NCI-H1417 treated with DMSO at 0.1 percent for 48 hours (cell line): Measurements from ENCODE around the gene LDHA.

Source experiments
- DNase-seq: peaks from one replicate; lab custom pipeline; 2025; lab: John Stamatoyannopoulos, UW

Gene LDHA

GRCh38 chr11:18394275-18394927, at the start of gene LDHA:
LDHA (plus strand) TSS chr11:18394563; CDS start chr11:18396843, 2,280 bp downstream.
- DNase-seq = peak; percentile 61

GRCh38 chr11:18347471-18348125, 46.8 kb upstream of the LDHA start:
- DNase-seq = no peak

GRCh38 chr11:18352581-18352980, 41.8 kb upstream of the LDHA start:
- DNase-seq = no peak

DNA sequence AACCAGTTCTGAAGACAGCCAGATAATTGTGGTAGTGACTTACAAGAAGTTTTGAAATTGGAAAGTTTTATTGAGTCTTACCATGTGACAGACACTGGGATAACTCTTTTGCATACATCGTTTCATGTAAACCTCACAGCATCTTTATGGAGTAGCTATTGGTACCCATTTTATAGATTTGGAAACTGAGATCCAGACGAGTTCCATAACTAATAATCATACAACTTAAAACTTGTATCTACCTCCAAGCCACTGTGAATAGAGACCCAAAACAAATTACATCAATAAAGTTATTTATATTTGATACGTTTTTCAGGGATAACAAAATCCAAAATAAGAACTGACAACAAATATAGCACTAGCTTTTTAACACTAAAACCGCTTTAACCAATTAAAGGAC, 35.7 kb upstream of the LDHA start:
- DNase-seq = no peak

- no peak for DNase-seq
These were observed 33.2 kb upstream of the LDHA start for GRCh38 chr11:18361154-18361553.

DNA sequence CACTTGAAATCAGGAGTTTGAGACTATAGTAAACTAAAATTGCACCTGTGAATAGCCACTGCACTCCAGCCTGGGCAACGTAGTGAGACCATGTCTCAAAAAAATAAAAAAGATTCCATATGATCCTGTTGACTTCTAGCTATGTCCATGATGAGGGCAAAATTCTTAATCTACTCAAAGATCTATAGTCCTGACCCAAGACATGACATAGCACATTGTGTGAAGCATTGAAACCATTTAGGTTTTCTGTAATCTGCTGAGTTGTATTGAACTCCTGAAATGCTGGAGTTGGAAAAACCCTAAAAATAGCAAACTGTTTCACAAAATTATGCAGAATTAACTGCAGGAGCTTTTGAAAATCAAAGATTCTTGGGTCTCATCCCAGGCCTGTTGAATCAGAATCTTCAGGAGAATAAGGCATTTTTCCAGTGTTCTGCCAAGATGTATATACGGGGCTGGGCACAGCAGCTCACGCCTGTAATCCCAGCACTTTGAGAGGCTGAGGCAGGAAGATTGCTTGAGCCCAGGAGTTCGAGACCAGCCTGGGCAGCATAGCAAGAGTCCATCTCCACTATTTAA, 29.8 kb upstream of the LDHA start:
- DNase-seq = no peak

- no peak for DNase-seq
These were observed 28.6 kb upstream of the LDHA start for GRCh38 chr11:18365741-18366140.

GRCh38 chr11:18366286-18366685, 28.1 kb upstream of the LDHA start:
- DNase-seq = no peak

DNA sequence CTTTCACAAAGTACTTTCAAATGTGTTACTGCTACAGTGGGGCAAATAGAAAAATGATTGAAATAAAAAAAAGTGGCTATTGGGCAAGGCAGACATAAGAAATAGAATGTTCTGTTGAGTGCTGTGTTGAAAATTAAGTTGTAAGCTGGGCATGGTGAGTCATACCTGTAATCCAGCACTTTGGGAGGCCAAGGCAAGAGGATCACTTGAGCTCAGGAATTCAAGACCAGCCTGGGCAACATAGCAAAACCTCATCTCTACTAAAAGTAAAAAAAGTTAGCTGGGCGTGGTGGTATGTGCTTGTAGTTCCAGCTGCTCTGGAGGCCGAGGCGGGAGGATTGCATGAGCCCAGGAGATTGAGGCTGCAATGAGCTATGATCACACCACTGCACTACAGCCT, 26.9 kb upstream of the LDHA start:
- DNase-seq = no peak

- DNase-seq = no peak
These were observed 26.1 kb upstream of the LDHA start for GRCh38 chr11:18368221-18368620.

DNA sequence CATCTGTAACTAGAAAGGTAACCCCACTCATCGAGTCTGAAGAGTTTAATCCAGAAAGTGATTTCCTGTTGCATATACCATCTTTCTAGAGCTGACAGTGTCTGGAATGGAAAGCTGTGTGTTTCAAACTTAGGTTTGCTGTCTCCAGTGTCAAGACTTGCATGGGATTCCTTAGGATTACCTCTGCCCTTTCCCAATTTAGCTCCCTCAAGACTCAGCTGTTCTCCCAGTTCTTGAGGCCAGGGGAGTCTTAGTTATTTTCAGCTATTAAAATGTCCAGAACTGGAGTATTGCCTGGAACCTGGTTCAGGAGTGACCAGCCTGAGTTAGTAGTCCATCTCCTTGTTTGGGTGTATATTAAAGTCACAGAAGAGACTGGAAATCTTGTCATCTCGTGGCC, 25.0 kb upstream of the LDHA start:
- DNase-seq = no peak

- DNase-seq = no peak
These were observed 23.1 kb upstream of the LDHA start for GRCh38 chr11:18371279-18371678.

GRCh38 chr11:18372201-18372600, 22.2 kb upstream of the LDHA start:
- no peak for DNase-seq

- no peak for DNase-seq
These were observed 19.4 kb upstream of the LDHA start for GRCh38 chr11:18374956-18375355.

- DNase-seq = no peak
These were observed 18.4 kb upstream of the LDHA start for GRCh38 chr11:18375941-18376340.

DNA sequence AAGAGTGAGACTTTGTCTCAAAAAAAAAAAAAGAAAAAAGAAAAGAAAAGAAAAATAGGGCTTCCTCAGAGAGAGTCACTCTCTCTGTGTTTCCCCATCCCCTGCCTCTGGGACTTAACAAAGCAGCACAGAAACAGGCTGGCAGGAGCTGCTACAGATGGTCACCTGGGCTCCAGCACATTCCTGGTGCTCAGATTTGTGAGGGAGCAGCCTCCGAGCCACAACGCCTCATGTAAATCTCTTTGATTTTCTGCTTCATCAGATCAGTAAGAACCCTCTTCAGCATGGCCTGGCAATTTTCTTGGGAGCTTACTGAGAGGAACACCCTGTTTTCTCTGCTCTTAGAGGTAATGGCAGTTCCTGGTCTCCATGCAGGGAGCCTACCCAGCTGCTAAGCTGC, 15.2 kb upstream of the LDHA start:
- DNase-seq = no peak

- DNase-seq = no peak
These were observed 10.8 kb upstream of the LDHA start for GRCh38 chr11:18383388-18384156.

DNA sequence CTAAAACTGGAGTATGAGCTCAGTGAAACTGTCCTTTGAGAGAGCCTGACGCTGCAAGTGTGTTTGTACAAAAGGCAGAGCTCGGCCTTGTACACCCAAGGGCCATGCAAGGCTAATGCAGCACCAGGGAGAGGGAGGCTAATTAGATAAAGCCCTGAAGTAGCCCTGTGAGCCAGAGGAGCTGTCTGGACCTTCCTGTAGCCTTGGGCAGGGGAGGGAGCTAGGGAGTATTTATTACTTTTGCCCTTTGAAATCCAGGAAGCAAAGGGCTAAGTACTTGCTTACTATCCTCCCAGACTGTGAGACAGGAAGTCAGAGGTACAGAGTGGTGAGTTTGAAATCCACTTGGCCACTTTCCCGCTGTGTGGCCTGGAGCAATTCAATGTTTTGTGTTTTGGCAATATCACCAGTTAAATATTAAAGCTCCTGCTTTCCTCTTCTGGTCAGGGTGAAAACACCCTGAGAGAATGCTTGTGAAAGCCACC, 10.2 kb upstream of the LDHA start:
- DNase-seq = no peak

DNA sequence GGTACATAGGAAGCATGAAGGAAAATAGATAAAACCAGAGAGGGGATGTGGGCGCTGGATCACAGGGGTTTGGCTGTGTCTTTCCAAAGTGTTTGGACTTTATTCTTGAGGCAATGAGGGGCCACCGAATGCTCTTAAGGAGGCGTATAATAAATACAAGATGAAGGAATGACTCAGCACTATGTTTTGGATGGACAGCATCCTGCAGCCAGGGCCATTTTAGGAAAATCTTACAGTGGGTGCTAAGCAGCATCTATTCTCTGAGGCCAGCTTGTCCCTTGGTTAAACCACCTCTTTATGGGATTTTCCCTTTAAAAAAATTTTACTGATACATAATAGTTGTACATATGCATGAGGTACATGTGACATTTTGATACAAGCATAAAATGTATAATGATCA, 4.3 kb upstream of the LDHA start:
- DNase-seq = no peak

GRCh38 chr11:18392434-18393321, 1.7 kb upstream of the LDHA start:
- DNase-seq = no peak

GRCh38 chr11:18393581-18394274, 635 bp upstream of the LDHA start:
- no peak for DNase-seq
